ENCODE results near the gene CABCOCO1.
A peak's percentile ranks its signal among the peaks of the same experiment; 100 is the strongest.

CABCOCO1 gene

GRCh38 chr10:61795147-61795546 lies 132.4 kb downstream of the CABCOCO1 start:
- no peak for DNase-seq (ENCODE audit: extremely low spot score)
- no peak for TF ChIP-seq ZNF384 (IDR thresholded peaks at IDR 0.05)
- no peak for TF ChIP-seq FOXK2 (IDR thresholded peaks at IDR 0.05)
- no peak for TF ChIP-seq SP1 (IDR thresholded peaks at IDR 0.05)
- TF ChIP-seq LEF1 (IDR thresholded peaks at IDR 0.05; ENCODE audit: borderline replicate concordance): no peak
- TF ChIP-seq BHLHE40 (IDR thresholded peaks at IDR 0.05; ENCODE audit: borderline replicate concordance): no peak
- TF ChIP-seq L3MBTL2 (conservative IDR thresholded peaks at IDR 0.05): no peak
- TF ChIP-seq SUZ12 (IDR thresholded peaks at IDR 0.05): no peak
- no peak for TF ChIP-seq CTBP1 (IDR thresholded peaks at IDR 0.05; ENCODE audit: borderline replicate concordance)
- no peak for TF ChIP-seq PKNOX1 (IDR thresholded peaks at IDR 0.05)
- TF ChIP-seq FOXA1 (IDR thresholded peaks at IDR 0.05): no peak
- no peak for TF ChIP-seq FOXM1 (IDR thresholded peaks at IDR 0.05; ENCODE audit: borderline replicate concordance)
- no peak for TF ChIP-seq NFRKB (IDR thresholded peaks at IDR 0.05)
- no peak for TF ChIP-seq ARNT (IDR thresholded peaks at IDR 0.05)
- no peak for TF ChIP-seq TARDBP (IDR thresholded peaks at IDR 0.05)
- POLR2A ChIA-PET: no interaction called here
- CTCF ChIA-PET: interaction anchor here (1.0 to 1.1 kb wide), 2 partner anchors 14 to 82 kb away, joined by 3 read pairs; no protein-coding TSS in a partner anchor

DNA sequence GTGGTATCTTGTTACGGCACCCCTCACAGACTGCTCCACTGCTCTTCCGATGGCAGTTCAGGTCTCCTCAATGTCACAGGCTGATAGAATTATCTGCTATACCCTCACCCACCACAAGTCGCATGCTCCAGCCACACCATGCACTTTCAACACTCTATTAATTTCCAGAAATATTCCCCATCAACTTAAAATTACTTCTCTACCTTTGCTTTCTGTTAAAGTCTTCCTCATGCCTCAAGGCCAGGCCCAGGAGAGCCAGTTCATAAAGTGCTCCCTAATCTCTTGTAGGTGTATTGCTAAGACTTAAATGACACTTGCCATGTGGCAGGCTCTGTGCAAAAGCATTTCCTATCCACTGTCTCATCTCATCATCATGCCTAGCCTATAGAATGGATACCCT lies 132.8 kb downstream of the CABCOCO1 start:
- no peak for TF ChIP-seq ELF4 (IDR thresholded peaks at IDR 0.05)
- TF ChIP-seq FOXK2 (IDR thresholded peaks at IDR 0.05): no peak
- no peak for TF ChIP-seq NFRKB (IDR thresholded peaks at IDR 0.05)
- no peak for TF ChIP-seq ZNF384 (IDR thresholded peaks at IDR 0.05)
- no peak for TF ChIP-seq LEF1 (IDR thresholded peaks at IDR 0.05; ENCODE audit: borderline replicate concordance)
- no peak for TF ChIP-seq FOXA1 (IDR thresholded peaks at IDR 0.05)
- peak; percentile 65 for DNase-seq (ENCODE audit: extremely low spot score)
- POLR2A ChIA-PET: no interaction called here
- CTCF ChIA-PET: no interaction called here

DNA sequence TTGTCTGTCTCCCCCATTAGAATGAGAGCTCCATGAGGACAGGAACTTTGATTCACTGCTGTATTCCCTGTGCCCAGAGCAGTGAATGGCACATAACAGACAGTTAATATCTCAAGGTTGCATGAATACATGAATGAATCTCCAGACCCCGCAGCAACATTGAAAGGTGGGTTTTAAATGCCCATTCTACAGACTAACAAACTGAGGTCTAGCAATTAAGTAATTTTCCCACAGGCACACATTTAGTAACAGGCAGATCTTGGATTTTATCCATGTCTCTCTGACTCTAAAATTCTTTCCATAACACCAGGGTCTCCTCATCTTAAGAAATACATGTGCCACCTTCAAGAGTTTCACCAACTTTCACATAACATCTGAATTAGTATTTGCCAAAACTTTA lies 134.1 kb downstream of the CABCOCO1 start:
- POLR2A ChIA-PET: no interaction called here
- CTCF ChIA-PET: no interaction called here
- no peak for TF ChIP-seq SUZ12 (IDR thresholded peaks at IDR 0.05)
- no peak for TF ChIP-seq NFRKB (IDR thresholded peaks at IDR 0.05)
- no peak for TF ChIP-seq ARNT (IDR thresholded peaks at IDR 0.05)
- no peak for TF ChIP-seq FOXM1 (IDR thresholded peaks at IDR 0.05; ENCODE audit: borderline replicate concordance)
- no peak for TF ChIP-seq BHLHE40 (IDR thresholded peaks at IDR 0.05; ENCODE audit: borderline replicate concordance)
- no peak for TF ChIP-seq L3MBTL2 (conservative IDR thresholded peaks at IDR 0.05)
- TF ChIP-seq FOXA1 (IDR thresholded peaks at IDR 0.05): no peak
- TF ChIP-seq HDGF (IDR thresholded peaks at IDR 0.05; ENCODE audit: borderline replicate concordance): no peak
- no peak for TF ChIP-seq ELF4 (IDR thresholded peaks at IDR 0.05)
- no peak for TF ChIP-seq TARDBP (IDR thresholded peaks at IDR 0.05)
- TF ChIP-seq FOXK2 (IDR thresholded peaks at IDR 0.05): no peak
- no peak for TF ChIP-seq LEF1 (IDR thresholded peaks at IDR 0.05; ENCODE audit: borderline replicate concordance)
- TF ChIP-seq PKNOX1 (IDR thresholded peaks at IDR 0.05): no peak
- TF ChIP-seq ZNF384 (IDR thresholded peaks at IDR 0.05): no peak
- DNase-seq (ENCODE audit: extremely low spot score): no peak

- POLR2A ChIA-PET: no interaction called here
- CTCF ChIA-PET: no interaction called here
- DNase-seq (ENCODE audit: extremely low spot score): no peak
- no peak for TF ChIP-seq SP1 (IDR thresholded peaks at IDR 0.05)
- TF ChIP-seq SUZ12 (IDR thresholded peaks at IDR 0.05): no peak
- no peak for TF ChIP-seq BHLHE40 (IDR thresholded peaks at IDR 0.05; ENCODE audit: borderline replicate concordance)
- no peak for TF ChIP-seq FOXK2 (IDR thresholded peaks at IDR 0.05)
- TF ChIP-seq ARNT (IDR thresholded peaks at IDR 0.05): no peak
- TF ChIP-seq LEF1 (IDR thresholded peaks at IDR 0.05; ENCODE audit: borderline replicate concordance): no peak
- TF ChIP-seq ZNF384 (IDR thresholded peaks at IDR 0.05): no peak
- no peak for TF ChIP-seq CTBP1 (IDR thresholded peaks at IDR 0.05; ENCODE audit: borderline replicate concordance)
- no peak for TF ChIP-seq FOXM1 (IDR thresholded peaks at IDR 0.05; ENCODE audit: borderline replicate concordance)
- TF ChIP-seq NFRKB (IDR thresholded peaks at IDR 0.05): no peak
Observed at GRCh38 chr10:61797304-61798153, 134.8 kb downstream of the CABCOCO1 start.

DNA sequence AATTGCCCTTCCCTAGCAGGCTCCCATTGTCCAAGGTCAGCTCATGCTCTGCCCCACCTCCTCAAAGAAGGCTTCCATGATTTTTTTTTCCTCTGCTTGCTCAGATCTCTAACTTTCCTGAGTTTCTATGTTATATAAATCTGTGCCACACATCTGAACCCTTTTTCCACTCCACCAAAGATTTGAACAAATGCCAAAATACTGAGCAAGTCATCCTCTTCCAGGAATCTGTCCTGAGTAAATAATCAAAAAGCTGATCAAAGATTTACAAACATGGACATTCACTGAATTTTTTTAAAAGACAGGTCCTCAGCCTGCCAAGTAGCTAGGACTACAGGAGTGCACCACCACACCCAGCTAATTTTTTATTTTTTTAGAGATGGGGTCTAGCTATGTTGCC lies 136.0 kb downstream of the CABCOCO1 start:
- no peak for DNase-seq (ENCODE audit: extremely low spot score)
- CTCF ChIA-PET: interaction anchor here (0.6 kb wide), 1 partner anchor 98 kb away, joined by 3 read pairs; no protein-coding TSS in a partner anchor
- POLR2A ChIA-PET: no interaction called here
- no peak for TF ChIP-seq L3MBTL2 (conservative IDR thresholded peaks at IDR 0.05)
- TF ChIP-seq PKNOX1 (IDR thresholded peaks at IDR 0.05): no peak
- TF ChIP-seq ELF4 (IDR thresholded peaks at IDR 0.05): no peak
- TF ChIP-seq TARDBP (IDR thresholded peaks at IDR 0.05): no peak
- no peak for TF ChIP-seq CTBP1 (IDR thresholded peaks at IDR 0.05; ENCODE audit: borderline replicate concordance)
- no peak for TF ChIP-seq ARNT (IDR thresholded peaks at IDR 0.05)
- TF ChIP-seq HDGF (IDR thresholded peaks at IDR 0.05; ENCODE audit: borderline replicate concordance): no peak
- TF ChIP-seq LEF1 (IDR thresholded peaks at IDR 0.05; ENCODE audit: borderline replicate concordance): no peak
- TF ChIP-seq ZNF384 (IDR thresholded peaks at IDR 0.05): no peak
- no peak for TF ChIP-seq SUZ12 (IDR thresholded peaks at IDR 0.05)
- no peak for TF ChIP-seq NFRKB (IDR thresholded peaks at IDR 0.05)
- TF ChIP-seq FOXK2 (IDR thresholded peaks at IDR 0.05): no peak
- TF ChIP-seq BHLHE40 (IDR thresholded peaks at IDR 0.05; ENCODE audit: borderline replicate concordance): no peak
- no peak for TF ChIP-seq FOXA1 (IDR thresholded peaks at IDR 0.05)

DNA sequence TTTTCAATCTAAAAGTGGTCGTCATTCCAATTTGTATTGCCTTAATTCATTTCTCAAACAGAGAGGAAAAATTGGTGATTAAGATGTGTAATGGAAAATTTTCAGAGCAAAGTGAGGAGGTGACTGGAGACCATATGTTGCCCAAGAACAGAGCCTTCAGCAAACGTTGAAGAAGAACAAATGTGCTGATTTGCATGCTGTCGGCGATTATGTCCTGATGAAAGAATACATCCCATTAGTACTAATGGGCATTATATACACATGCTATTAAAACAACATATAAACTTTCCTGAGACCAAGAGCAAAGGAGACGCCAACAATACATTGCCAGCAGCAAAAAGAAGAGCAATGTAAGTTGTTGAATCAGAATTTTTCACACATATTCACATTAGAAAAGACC lies 138.8 kb downstream of the CABCOCO1 start:
- ChIA-PET CTCF (no interaction called here), POLR2A (no interaction called here)
- TF ChIP-seq TARDBP (IDR thresholded peaks at IDR 0.05) (no peak), ZNF384 (IDR thresholded peaks at IDR 0.05) (no peak), FOXM1 (IDR thresholded peaks at IDR 0.05; ENCODE audit: borderline replicate concordance) (no peak), LEF1 (IDR thresholded peaks at IDR 0.05; ENCODE audit: borderline replicate concordance) (no peak), NFRKB (IDR thresholded peaks at IDR 0.05) (no peak), FOXK2 (IDR thresholded peaks at IDR 0.05) (no peak), BHLHE40 (IDR thresholded peaks at IDR 0.05; ENCODE audit: borderline replicate concordance) (no peak), ELF4 (IDR thresholded peaks at IDR 0.05) (no peak), CTBP1 (IDR thresholded peaks at IDR 0.05; ENCODE audit: borderline replicate concordance) (no peak), HDGF (IDR thresholded peaks at IDR 0.05; ENCODE audit: borderline replicate concordance) (no peak), SP1 (IDR thresholded peaks at IDR 0.05) (no peak), PKNOX1 (IDR thresholded peaks at IDR 0.05) (no peak), FOXA1 (IDR thresholded peaks at IDR 0.05) (no peak), SUZ12 (IDR thresholded peaks at IDR 0.05) (no peak), L3MBTL2 (conservative IDR thresholded peaks at IDR 0.05) (no peak), ARNT (IDR thresholded peaks at IDR 0.05) (no peak)

More for the DNA sequence above, 138.8 kb downstream of the CABCOCO1 start:
- no peak for DNase-seq (ENCODE audit: extremely low spot score)
